GM12878 (cell line): ENCODE data around the gene CACNA2D1. TPM values are rescaled to one million over a fixed set of nuclear protein-coding genes. Genes with fewer than 3 reads are reported as not detected.
A peak's percentile ranks its signal among the peaks of the same experiment; 100 is the strongest.

Experiments
- ATAC-seq: fragments of 200-7000 bp; cut with Tn5 transposase; 3 replicates; pipeline ENCODE4 v1.9.1; 2020; ENCODE audit warnings: mild to moderate bottlenecking, moderate library complexity
- BruUV-seq: library from RNA; stranded (reverse); fragments of 400-500 nt; replicated peaks from 2 replicates; lab custom pipeline; 2021; lab: Mats Ljungman, UMichigan
- CTCF ChIA-PET: fragments of 300-600 bp; sonication (Branson Sonifier 250); formaldehyde crosslinking; extraction: SDS; loops from one replicate; lab custom pipeline; 2021; ENCODE audit warnings: inconsistent platforms; lab: Yijun Ruan, JAX
- POLR2A ChIA-PET: fragments of 350-600 bp; formaldehyde crosslinking; extraction: SDS; loops from one replicate; lab custom pipeline; 2021; ENCODE audit warnings: inconsistent platforms; lab: Charles Lee
- RAD21 ChIA-PET: fragments of 300-600 bp; sonication (Branson Sonifier 250); formaldehyde crosslinking; loops from one replicate; lab custom pipeline; 2023; ENCODE audit warnings: antibody characterized with exemption; ENCODE audit not compliant: unreplicated experiment; lab: Charles Lee
- SMC1A ChIA-PET: fragments of 300-600 bp; sonication (Branson Sonifier 250); formaldehyde crosslinking; loops from one replicate; lab custom pipeline; 2023; ENCODE audit not compliant: unreplicated experiment, uncharacterized antibody; lab: Charles Lee
- DNase-seq: peaks from one replicate; pipeline ENCODE4 v3.0.0-alpha.2; 2011; ENCODE audit warnings: low read depth, low spot score
- FAIRE-seq: peaks from 3 replicates; lab custom pipeline; 2011; peaks lifted over from hg19 to GRCh38; lab: Jason Lieb, UNC
- H2AFZ ChIP-seq: 2 replicates; pipeline ENCODE4 v1.6.0; 2011; ENCODE audit warnings: low read depth, low read length, control low read depth; ENCODE audit not compliant: control insufficient read depth
- H3K27ac ChIP-seq: 2 replicates; pipeline ENCODE4 v1.5.1; 2011; ENCODE audit warnings: control low read depth; ENCODE audit not compliant: control insufficient read depth, insufficient read depth
- H3K27me3 ChIP-seq, 2 experiments: replicated peaks in 1 of 2; 2 replicates each; pipeline versions ENCODE4 v1.6.0 to v1.6.1; 2011; ENCODE audit warnings: low read length in 1 of 2; ENCODE audit not compliant: control insufficient read depth in 2 of 2, insufficient read depth in 2 of 2
- H3K36me3 ChIP-seq, 2 experiments: 2 replicates each; pipeline ENCODE4 v1.5.1; 2011; ENCODE audit warnings: low read length in 1 of 2; ENCODE audit not compliant: control insufficient read depth in 2 of 2, insufficient read depth in 2 of 2
- H3K4me1 ChIP-seq: 2 replicates; pipeline ENCODE4 v1.6.1; 2011; ENCODE audit warnings: mild to moderate bottlenecking, low read length, moderate library complexity, mixed read lengths; ENCODE audit not compliant: control insufficient read depth, insufficient read depth
- H3K4me2 ChIP-seq: 2 replicates; pipeline ENCODE4 v1.6.0; 2011; ENCODE audit warnings: control low read depth; ENCODE audit not compliant: control insufficient read depth, insufficient read depth
- H3K4me3 ChIP-seq: fragments of 200-600 bp; sonication (generic); 2 replicates; pipeline ENCODE4 v1.5.1; 2016
- H3K79me2 ChIP-seq: 2 replicates; pipeline ENCODE4 v1.6.0; 2011; ENCODE audit warnings: low read length; ENCODE audit not compliant: control insufficient read depth, insufficient read depth
- H3K9ac ChIP-seq: 2 replicates; pipeline ENCODE4 v1.8.0; 2011; ENCODE audit warnings: low read length, control low read depth, mixed read lengths; ENCODE audit not compliant: control insufficient read depth, insufficient read depth
- H3K9me3 ChIP-seq: replicated peaks from 3 replicates; pipeline ENCODE4 v1.5.1; 2011; ENCODE audit warnings: mild to moderate bottlenecking, low read length; ENCODE audit not compliant: control insufficient read depth, insufficient read depth
- H4K20me1 ChIP-seq: 2 replicates; pipeline ENCODE4 v1.6.0; 2011; ENCODE audit not compliant: control insufficient read depth, insufficient read depth
- ASH2L ChIP-seq: fragments of 300-600, 200-600 bp; sonication (generic); IDR thresholded peaks from 2 replicates; pipeline ENCODE4 v1.6.1; 2017; ENCODE audit warnings: low read depth, mild to moderate bottlenecking, borderline replicate concordance
- FOXK2 ChIP-seq: fragments of 450-650 bp; IDR thresholded peaks from 2 replicates; pipeline ENCODE4 v1.6.1; 2017; ENCODE audit warnings: mild to moderate bottlenecking, moderate library complexity
- KAT2A ChIP-seq: conservative IDR thresholded peaks from 2 replicates; pipeline ENCODE4 v1.6.1; 2011; ENCODE audit warnings: low read depth, low read length; ENCODE audit not compliant: control insufficient read depth
- LARP7 ChIP-seq: fragments of 450-650 bp; IDR thresholded peaks from 2 replicates; pipeline ENCODE4 v1.6.1; 2017; ENCODE audit warnings: mild to moderate bottlenecking
- MEF2B ChIP-seq: fragments of 450-650 bp; IDR thresholded peaks from 2 replicates; pipeline ENCODE4 v1.6.1; 2018; ENCODE audit warnings: mild to moderate bottlenecking, moderate library complexity; ENCODE audit not compliant: partially characterized antibody, poor library complexity, severe bottlenecking
- MXI1 ChIP-seq: fragments of 150-350 bp; IDR thresholded peaks from 2 replicates; pipeline ENCODE4 v1.6.1; 2011; ENCODE audit warnings: low read depth, mild to moderate bottlenecking, inconsistent platforms, low read length, improper control_type of control experiment
- NR2C1 ChIP-seq: fragments of 450-650 bp; IDR thresholded peaks from 2 replicates; pipeline ENCODE4 v1.6.1; 2017; ENCODE audit warnings: antibody characterized with exemption, mild to moderate bottlenecking, moderate library complexity
- PBX3 ChIP-seq: IDR thresholded peaks from 2 replicates; pipeline ENCODE4 v1.6.1; 2011; ENCODE audit warnings: mild to moderate bottlenecking, low read depth, low read length, moderate library complexity; ENCODE audit not compliant: insufficient replicate concordance
- POLR2A ChIP-seq: IDR thresholded peaks from 2 replicates; pipeline ENCODE4 v1.6.1; 2011; ENCODE audit warnings: low read depth, mild to moderate bottlenecking, low read length
- RAD21 ChIP-seq: IDR thresholded peaks from 2 replicates; pipeline ENCODE4 v1.6.1; 2011; ENCODE audit warnings: mild to moderate bottlenecking, low read depth, low read length, moderate library complexity; ENCODE audit not compliant: insufficient read depth
- SMC3 ChIP-seq: IDR thresholded peaks from 2 replicates; pipeline ENCODE4 v1.6.1; 2011; ENCODE audit warnings: low read length, improper control_type of control experiment, borderline replicate concordance
- STAT1 ChIP-seq: fragments of 450-650 bp; conservative IDR thresholded peaks from 2 replicates; pipeline ENCODE4 v1.6.1; 2014; ENCODE audit warnings: antibody characterized with exemption, mild to moderate bottlenecking
- TCF12 ChIP-seq: IDR thresholded peaks from 2 replicates; pipeline ENCODE4 v1.6.1; 2011; ENCODE audit warnings: low read depth, mild to moderate bottlenecking, low read length
- TCF3 ChIP-seq: IDR thresholded peaks from 2 replicates; pipeline ENCODE4 v1.6.1; 2012; ENCODE audit warnings: low read depth, mild to moderate bottlenecking, low read length, borderline replicate concordance; ENCODE audit not compliant: insufficient read depth
- YBX1 ChIP-seq: fragments of 450-650 bp; IDR thresholded peaks from 2 replicates; pipeline ENCODE4 v1.6.1; 2016; ENCODE audit warnings: antibody characterized with exemption
- YY1 ChIP-seq: IDR thresholded peaks from 2 replicates; pipeline ENCODE4 v1.6.1; 2011; ENCODE audit warnings: low read depth, mild to moderate bottlenecking, low read length
- ZSCAN29 ChIP-seq: fragments of 450-650 bp; IDR thresholded peaks from 2 replicates; pipeline ENCODE4 v1.6.1; 2017; ENCODE audit warnings: mild to moderate bottlenecking, moderate library complexity
- WGBS: methylation state at CpG from one replicate; pipeline ENCODE4 v1.1.6; 2016; ENCODE audit warnings: low lambda C conversion rate; ENCODE audit not compliant: insufficient replicate concordance, insufficient coverage; ENCODE audit errors: missing lambda C conversion rate; 5-methylcytosine and 5-hydroxymethylcytosine counted together
- in situ Hi-C: fragments of 300-500 bp; cut with MboI; formaldehyde crosslinking; loops from 9 replicates; pipeline ENCODE4 v1.14.3; 2018; ENCODE audit warnings: mixed read lengths
- intact Hi-C: fragments of 100-400 bp; cut with micrococcal nuclease; formaldehyde crosslinking; loops from one replicate; pipeline ENCODE4 v1.14.2; 2022; ENCODE audit not compliant: unreplicated experiment
- polyA plus RNA-seq, 11 experiments: library from polyadenylated mRNA; depleted of rRNA in 4 of 11; unstranded in 6 of 11; stranded (reverse) in 5 of 11; fragments of >200 nt; fragmentation: Nextera tagmentation in 4 of 11; fragmentation: Illumina TruSeq in 1 of 11; extraction: Ambion mirVana in 4 of 11; extraction: Trizol in 1 of 11; gene quantifications; 1 replicate in 1 of 11; 2 replicates in 10 of 11; pipeline versions ENCODE4 v1.2.1 to v1.2.3, GENCODE V29; 2011 to 2016; ENCODE audit warnings: inconsistent platforms in 2 of 11, missing spikeins in 2 of 11, low read depth in 1 of 11
- total RNA-seq, 4 experiments: library from RNA; depleted of rRNA in 3 of 4; stranded (reverse); fragments of >200 nt in 3 of 4; fragmentation: Illumina TruSeq in 1 of 4; extraction: Trizol in 1 of 4; gene quantifications; 2 replicates each; pipeline versions ENCODE4 v1.2.1 to v1.2.3, GENCODE V29; 2013 to 2021

CACNA2D1 gene
- total and polyA plus RNA-seq, 10 of the 15 experiments (the other 5 are each of a cell fraction or from before 2014, with no cell fraction given) = 0.14 to 14.8 (median 0.97) TPM

GRCh38 chr7:81957517-81957916 lies 486.1 kb downstream of the CACNA2D1 start:
- H3K4me2 ChIP-seq = no peak overlapping the region
- TF ChIP-seq FOXK2 (no peak), NR2C1 (no peak), ZSCAN29 (no peak), TCF12 (no peak), KAT2A (no peak)
- H3K27me3 ChIP-seq = no peaks in the 10 kb centered on the region
- ChIA-PET RAD21 (interaction anchor here (0.8 to 2.3 kb wide), 5 partner anchors 15 to 648 kb away, joined by 3 to 32 read pairs (median 4); no protein-coding TSS in a partner anchor), POLR2A (no interaction called here), SMC1A (interaction anchor here (0.6 to 5.0 kb wide), 10 partner anchors 10 to 475 kb away, joined by 3 to 84 read pairs (median 3); no protein-coding TSS in a partner anchor), CTCF (interaction anchor here (0.5 to 5.0 kb wide), 7 partner anchors 10 to 651 kb away, joined by 3 to 67 read pairs (median 3); no protein-coding TSS in a partner anchor)
- in situ Hi-C loops = loop anchor here (5.0 kb wide), 1 partner anchor 455 kb away; no protein-coding TSS in a partner anchor
- H2AFZ ChIP-seq = no peak overlapping the region
- FAIRE-seq (no peak), ATAC-seq (peak; percentile 59), DNase-seq (no peak)
- no peak overlapping the region for H3K9ac ChIP-seq
- no peaks in the 10 kb centered on the region for H4K20me1 ChIP-seq
- H3K4me3 ChIP-seq = no peak overlapping the region
- no peaks in the 10 kb centered on the region for H3K9me3 ChIP-seq
- intact Hi-C loops = loop anchor here (2.0 to 5.0 kb wide), 5 partner anchors 59 to 190 kb away; no protein-coding TSS in a partner anchor
- H3K79me2 ChIP-seq = no peaks in the 10 kb centered on the region
- no peak overlapping the region for H3K27ac ChIP-seq
- no peaks in the 10 kb centered on the region for H3K36me3 ChIP-seq
- BruUV-seq = no TSS peak
- no peaks in the 10 kb centered on the region for H3K4me1 ChIP-seq
- WGBS = 47% methylated on average over 4 of the region's 4 CpGs

GRCh38 chr7:81956520-81956919 lies 487.1 kb downstream of the CACNA2D1 start:
- no peaks in the 10 kb centered on the region for H3K79me2 ChIP-seq
- ATAC-seq (peak; percentile 98), DNase-seq (peak; percentile 30), FAIRE-seq (no peak)
- no peak overlapping the region for H3K27ac ChIP-seq
- H3K27me3 ChIP-seq = no peaks in the 10 kb centered on the region
- H3K4me3 ChIP-seq = no peak overlapping the region
- H3K4me2 ChIP-seq = no peak overlapping the region
- no TSS peak for BruUV-seq
- ChIA-PET SMC1A (interaction anchor here (0.9 to 5.0 kb wide), 11 partner anchors 11 to 487 kb away, joined by 3 to 84 read pairs (median 3); no protein-coding TSS in a partner anchor), POLR2A (no interaction called here), RAD21 (interaction anchor here (1.0 to 2.7 kb wide), 5 partner anchors 31 to 462 kb away, joined by 3 to 34 read pairs (median 5); partner anchors contain the start of gene HGF), CTCF (interaction anchor here (0.6 to 5.0 kb wide), 11 partner anchors 11 to 772 kb away, joined by 3 to 67 read pairs (median 3); no protein-coding TSS in a partner anchor)
- H3K9ac ChIP-seq = no peak overlapping the region
- H3K9me3 ChIP-seq = no peaks in the 10 kb centered on the region
- no peaks in the 10 kb centered on the region for H3K36me3 ChIP-seq
- H2AFZ ChIP-seq = no peak overlapping the region; the same call in 1 of the 2 replicates
- intact Hi-C loops = loop anchor here (1.0 to 5.0 kb wide), 7 partner anchors 60 to 457 kb away; no protein-coding TSS in a partner anchor
- H4K20me1 ChIP-seq = no peaks in the 10 kb centered on the region
- no peaks in the 10 kb centered on the region for H3K4me1 ChIP-seq
- 37% methylated on average over 4 of the region's 4 CpGs for WGBS
- in situ Hi-C loops = loop anchor here (5.0 kb wide), 1 partner anchor 454 kb away; no protein-coding TSS in a partner anchor
- peak; percentile 99 for TF ChIP-seq RAD21
- no peak for TF ChIP-seq YBX1
- no peak for TF ChIP-seq ASH2L
- TF ChIP-seq TCF3 = no peak
- TF ChIP-seq SMC3 = peak; percentile 88; the same call in 1 of the 2 replicates
- peak; percentile 54 for TF ChIP-seq YY1
- no peak for TF ChIP-seq PBX3
- TF ChIP-seq STAT1 = no peak
- TF ChIP-seq MEF2B = no peak
- TF ChIP-seq LARP7 = no peak
- TF ChIP-seq MXI1 = no peak
- TF ChIP-seq POLR2A = no peak
